ENCODE data around the gene CA6.
A peak's percentile ranks its signal among the peaks of the same experiment; 100 is the strongest.
"Not testable (repeated sequence)": the region's sequence is repeated elsewhere in the genome, so short reads cannot be mapped to it uniquely, and the experiment has no call there.

The CA6 gene

DNA sequence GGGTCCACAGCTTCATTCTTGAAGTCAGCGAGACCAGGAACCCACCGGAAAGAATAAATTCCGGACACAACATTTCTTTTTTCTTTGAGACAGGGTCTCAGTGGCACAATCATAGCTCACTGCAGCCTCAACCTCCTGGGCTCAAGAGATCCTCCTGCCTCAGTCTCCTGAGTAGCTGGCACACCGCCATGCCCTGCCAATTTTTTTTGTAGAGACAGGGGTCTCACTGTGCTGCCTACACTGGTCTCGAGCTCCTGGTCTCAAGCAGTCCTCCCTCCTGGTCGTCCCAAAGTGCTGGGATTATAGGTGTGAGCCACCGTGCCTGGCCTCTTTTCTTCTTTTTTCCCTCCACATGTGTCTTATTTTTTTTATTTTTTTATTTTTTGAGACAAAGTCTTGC is 46.6 kb upstream of the CA6 start (continued):
- no peak for TF ChIP-seq POU6F1 (CRISPR knock-in tag; IDR thresholded peaks at IDR 0.05; ENCODE audit: borderline replicate concordance, low read depth)

DNA sequence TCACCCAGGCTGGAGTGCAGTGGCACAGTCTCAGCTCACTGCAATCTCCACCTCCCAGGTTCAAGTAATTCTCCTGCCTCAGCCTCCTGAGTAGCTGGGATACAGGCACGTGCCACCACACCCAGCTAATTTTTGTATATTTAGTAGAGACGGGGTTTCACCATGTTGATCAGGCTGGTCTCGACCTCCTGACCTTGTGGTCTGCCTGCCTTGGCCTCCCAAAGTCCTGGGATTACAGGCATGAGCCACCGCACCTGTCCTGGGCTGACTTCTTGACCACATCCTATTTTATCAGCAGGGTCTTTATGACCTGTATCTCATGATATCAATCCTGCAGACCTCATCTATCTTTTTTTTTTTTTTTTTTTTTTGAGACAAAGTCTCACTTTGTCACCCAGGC is 45.0 kb upstream of the CA6 start:
- ATAC-seq, result not testable (repeated sequence)

DNA sequence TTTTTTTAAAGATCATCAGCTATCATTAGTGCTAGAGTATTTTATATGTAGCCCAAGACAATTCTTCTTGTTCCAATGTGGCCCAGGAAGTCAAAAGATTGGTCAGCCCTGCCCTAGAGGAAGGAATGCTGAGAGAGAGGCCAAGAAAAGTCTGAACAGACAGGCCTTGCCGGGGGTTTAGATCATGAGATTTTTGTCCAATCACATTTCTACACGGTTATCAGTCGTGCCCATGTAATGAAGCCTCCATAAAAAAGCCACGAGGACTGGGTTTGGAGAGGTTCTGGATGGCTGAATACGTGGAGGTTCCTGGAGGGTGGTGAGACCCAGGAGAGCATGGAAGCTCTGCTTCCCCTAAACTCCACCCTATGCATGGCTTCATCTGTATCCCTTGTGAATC is 42.9 kb upstream of the CA6 start:
- peak; percentile 18 for ATAC-seq
- TF ChIP-seq ZC3H10 (CRISPR knock-in tag; IDR thresholded peaks at IDR 0.05), result no peak

- peak; percentile 41 for ATAC-seq
- TF ChIP-seq ZNF70 (CRISPR knock-in tag; IDR thresholded peaks at IDR 0.05) (no peak), TOX (CRISPR knock-in tag; IDR thresholded peaks at IDR 0.05; ENCODE audit: borderline replicate concordance) (no peak), ESRRG (CRISPR knock-in tag; IDR thresholded peaks at IDR 0.05) (no peak), ZFP30 (CRISPR knock-in tag; IDR thresholded peaks at IDR 0.05) (no peak), CSDC2 (CRISPR knock-in tag; IDR thresholded peaks at IDR 0.05) (no peak), ZC3H10 (CRISPR knock-in tag; IDR thresholded peaks at IDR 0.05) (no peak), CSRNP3 (CRISPR knock-in tag; IDR thresholded peaks at IDR 0.05) (no peak), ZNF565 (CRISPR knock-in tag; conservative IDR thresholded peaks at IDR 0.05; ENCODE audit: low read depth) (no peak), CREB5 (CRISPR knock-in tag; IDR thresholded peaks at IDR 0.05; ENCODE audit: low read depth) (no peak), POU6F1 (CRISPR knock-in tag; IDR thresholded peaks at IDR 0.05; ENCODE audit: borderline replicate concordance, low read depth) (no peak), GLIS3 (CRISPR knock-in tag; IDR thresholded peaks at IDR 0.05) (no peak), TCF4 (CRISPR knock-in tag; IDR thresholded peaks at IDR 0.05; ENCODE audit: borderline replicate concordance) (no peak), SNAI2 (CRISPR knock-in tag; IDR thresholded peaks at IDR 0.05) (no peak), ISL1 (CRISPR knock-in tag; IDR thresholded peaks at IDR 0.05) (no peak), OSR1 (CRISPR knock-in tag; IDR thresholded peaks at IDR 0.05) (no peak)
- TF ChIP-seq, protein P1, sequence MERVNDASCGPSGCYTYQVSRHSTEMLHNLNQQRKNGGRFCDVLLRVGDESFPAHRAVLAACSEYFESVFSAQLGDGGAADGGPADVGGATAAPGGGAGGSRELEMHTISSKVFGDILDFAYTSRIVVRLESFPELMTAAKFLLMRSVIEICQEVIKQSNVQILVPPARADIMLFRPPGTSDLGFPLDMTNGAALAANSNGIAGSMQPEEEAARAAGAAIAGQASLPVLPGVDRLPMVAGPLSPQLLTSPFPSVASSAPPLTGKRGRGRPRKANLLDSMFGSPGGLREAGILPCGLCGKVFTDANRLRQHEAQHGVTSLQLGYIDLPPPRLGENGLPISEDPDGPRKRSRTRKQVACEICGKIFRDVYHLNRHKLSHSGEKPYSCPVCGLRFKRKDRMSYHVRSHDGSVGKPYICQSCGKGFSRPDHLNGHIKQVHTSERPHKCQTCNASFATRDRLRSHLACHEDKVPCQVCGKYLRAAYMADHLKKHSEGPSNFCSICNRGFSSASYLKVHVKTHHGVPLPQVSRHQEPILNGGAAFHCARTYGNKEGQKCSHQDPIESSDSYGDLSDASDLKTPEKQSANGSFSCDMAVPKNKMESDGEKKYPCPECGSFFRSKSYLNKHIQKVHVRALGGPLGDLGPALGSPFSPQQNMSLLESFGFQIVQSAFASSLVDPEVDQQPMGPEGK (CRISPR knock-in tag; IDR thresholded peaks at IDR 0.05; ENCODE audit: borderline replicate concordance), result no peak
Measured at GRCh38 chr1:8903410-8903809, 42.3 kb upstream of the CA6 start.

- ATAC-seq, result peak; percentile 96
- TF ChIP-seq ESRRG (CRISPR knock-in tag; IDR thresholded peaks at IDR 0.05), result no peak
- 0 out of 2 replicates have a peak, but pooled peaks have one; percentile 13 for TF ChIP-seq SNAI2 (CRISPR knock-in tag; IDR thresholded peaks at IDR 0.05)
- peak; percentile 65; the same call in 1 of the 2 replicates for TF ChIP-seq ISL1 (CRISPR knock-in tag; IDR thresholded peaks at IDR 0.05)
Measured at GRCh38 chr1:8903908-8904650, 41.6 kb upstream of the CA6 start.

Measured in SK-N-SH treated with all-trans-retinoic acid at 6 μM for 48 hours (cell line).